Retinal pigment epithelial cell (primary cell): ENCODE results near the gene PCA3.

Experiments used
- DNase-seq: peaks from one replicate; pipeline ENCODE4 v3.0.0-alpha.2; 2010; ENCODE audit warnings: low read depth
- H3K4me3 ChIP-seq: 2 replicates; pipeline ENCODE4 v1.5.1; 2011; ENCODE audit warnings: mild to moderate bottlenecking, low read length, control low read depth, moderate library complexity
- CTCF ChIP-seq: conservative IDR thresholded peaks from 2 replicates; pipeline ENCODE4 v1.5.1; 2011; ENCODE audit warnings: low read depth, low read length, control low read depth, inconsistent platforms

The PCA3 gene

GRCh38 chr9:76764138-76764537 is at the start of gene PCA3:
Gene PCA3, plus strand, starts transcription at chr9:76764438.
- H3K4me3 ChIP-seq, result no peak within 1 kb of the TSS
- no peak for DNase-seq
- TF ChIP-seq CTCF, result no peak

- H3K4me3 ChIP-seq, result no peak overlapping the region
- TF ChIP-seq CTCF, result no peak
- DNase-seq, result peak; percentile 79
Measured at GRCh38 chr9:76716085-76716672, 48.1 kb upstream of the PCA3 start.

- no peak for DNase-seq
- H3K4me3 ChIP-seq, result no peak overlapping the region
- no peak for TF ChIP-seq CTCF
Measured at GRCh38 chr9:76717176-76717575, 47.1 kb upstream of the PCA3 start.

- H3K4me3 ChIP-seq, result no peak overlapping the region
- peak; percentile 48 for DNase-seq
- no peak for TF ChIP-seq CTCF
Measured at GRCh38 chr9:76717613-76718012, 46.6 kb upstream of the PCA3 start.

- TF ChIP-seq CTCF, result peak; percentile 10
- DNase-seq, result no peak
Measured at GRCh38 chr9:76718166-76718565, 46.1 kb upstream of the PCA3 start.

GRCh38 chr9:76720245-76720644 is 44.0 kb upstream of the PCA3 start:
- H3K4me3 ChIP-seq, result no peak overlapping the region
- TF ChIP-seq CTCF, result no peak
- DNase-seq, result no peak

More at GRCh38 chr9:76718166-76718565, 46.1 kb upstream of the PCA3 start:
- H3K4me3 ChIP-seq, result no peak overlapping the region

GRCh38 chr9:76725011-76725546 is 39.2 kb upstream of the PCA3 start:
- DNase-seq, result no peak
- no peak for TF ChIP-seq CTCF
- H3K4me3 ChIP-seq, result no peak overlapping the region
